ENCODE measurements around the gene ZYX. TPM values are rescaled to one million over a fixed set of nuclear protein-coding genes. Genes with fewer than 3 reads are reported as not detected.

Gene ZYX
- total and polyA plus RNA-seq, 9 of the 15 experiments (the other 6 are each of a cell fraction or from before 2014, with no cell fraction given): 1.8 to 130 (median 15.7) TPM

DNA sequence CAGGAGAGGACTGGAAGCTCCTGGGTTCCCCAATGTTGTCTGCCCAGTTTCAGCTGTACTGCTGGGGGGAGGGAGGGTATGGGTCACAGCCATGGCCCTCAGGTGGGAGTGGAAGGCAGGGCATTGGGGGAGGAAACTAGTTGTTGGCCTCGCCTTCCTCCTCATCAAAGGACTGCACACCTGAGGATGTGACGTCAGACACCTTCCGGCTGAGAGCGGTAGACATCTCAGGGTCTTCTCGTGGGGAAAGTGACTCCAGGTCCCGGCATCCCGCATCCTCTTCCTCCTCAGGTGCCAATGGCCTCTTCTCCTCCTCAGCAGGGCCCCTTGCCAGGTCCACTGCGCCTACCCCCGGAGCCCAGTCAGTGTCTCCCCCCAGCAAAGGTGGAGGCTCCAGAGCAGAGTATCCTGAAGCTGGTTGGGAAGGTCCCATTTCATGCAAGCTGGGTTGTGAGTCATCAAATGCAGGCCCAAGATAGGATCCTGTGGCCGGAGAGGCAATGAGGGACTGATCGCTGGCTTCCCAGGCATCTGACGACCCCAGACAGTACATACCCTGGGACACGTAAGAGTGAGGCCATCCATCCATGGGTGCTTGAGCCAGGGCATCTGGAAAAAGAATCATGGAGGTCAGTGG lies 24.6 kb upstream of the ZYX start:
- peaks cover 9% of the 10 kb centered on the region; the same call in 1 of the 2 replicates for H4K20me1 ChIP-seq (replicated peaks; ENCODE audit: control insufficient read depth, insufficient read depth, low read length)
- H3K4me2 ChIP-seq (ENCODE audit: insufficient read depth, low read length): no peak overlapping the region
- peaks cover 3% of the 10 kb centered on the region for H3K9me1 ChIP-seq (ENCODE audit: control insufficient read depth, insufficient read depth, low read length)
- peaks cover 0 to 6% of the 10 kb centered on the region in 2 experiments; a peak in 2 of 5 replicates for H3K4me1 ChIP-seq (replicated peaks in 1 of 2; ENCODE audit: control insufficient read depth in 2 of 2, insufficient read depth in 2 of 2, low read length in 2 of 2)
- DNase-seq (ENCODE audit: extremely low read depth in 1 of 4, low spot score in 3 of 4): no peak
- no peak overlapping the region for H3K9ac ChIP-seq (ENCODE audit: insufficient read depth in 1 of 2, low read depth in 2 of 2, low read length in 2 of 2)
- in situ Hi-C loops (cut with MboI) (no loop called here), intact Hi-C loops (cut with micrococcal nuclease) (no loop called here)
- no peak overlapping the region for H2AFZ ChIP-seq (ENCODE audit: low read depth, low read length)
- no peak overlapping the region for H3K4me3 ChIP-seq
- no peaks in the 10 kb centered on the region for H3K36me3 ChIP-seq (ENCODE audit: control insufficient read depth, insufficient read depth, low read length)
- BruUV-seq (replicated peaks): no TSS peak
- no peak for FAIRE-seq
- no peaks in the 10 kb centered on the region for H3K79me2 ChIP-seq (ENCODE audit: control insufficient read depth, insufficient read depth, low read length)
- peaks cover 67 to 82% of the 10 kb centered on the region in 2 experiments for H3K27me3 ChIP-seq (ENCODE audit: control insufficient read depth in 2 of 2, insufficient read depth in 2 of 2, low read length in 2 of 2)
- no peak for ATAC-seq
- no peak overlapping the region for H3K27ac ChIP-seq (ENCODE audit: extremely low read depth, low read depth, low read length)
- no peaks in the 10 kb centered on the region for H3K9me3 ChIP-seq (replicated peaks; ENCODE audit: control insufficient read depth, insufficient read depth, low read depth, low read length)
- WGBS (ENCODE audit: insufficient coverage, low coverage, missing lambda C conversion rate): 7% methylated on average over 13 of the region's 13 CpGs
- CTCF ChIA-PET (ENCODE audit: low intra/inter-chr PET ratio): no interaction called here
- POLR2A ChIA-PET: interaction anchor here (0.6 to 0.7 kb wide), 2 partner anchors 27 to 757 kb away, joined by 3 to 5 read pairs; no protein-coding TSS in a partner anchor
- TF ChIP-seq ATF3 (IDR thresholded peaks at IDR 0.05) (0 out of 2 replicates have a peak, but pooled peaks have one; percentile 20), ATF3 (CRISPR knock-in tag; conservative IDR thresholded peaks at IDR 0.05) (no peak), XRCC3 (IDR thresholded peaks at IDR 0.05) (no peak), LARP7 (IDR thresholded peaks at IDR 0.05) (no peak), ZNF586 (CRISPR knock-in tag; conservative IDR thresholded peaks at IDR 0.05) (no peak), KAT7 (CRISPR knock-in tag; IDR thresholded peaks at IDR 0.05; ENCODE audit: borderline replicate concordance) (no peak), FOSL1 (tag; conservative IDR thresholded peaks at IDR 0.05) (peak; percentile 82), RBM17 (IDR thresholded peaks at IDR 0.05; ENCODE audit: borderline replicate concordance, low read depth, low read length) (no peak), GMEB1 (CRISPR knock-in tag; IDR thresholded peaks at IDR 0.05) (no peak), JUND (IDR thresholded peaks at IDR 0.05; ENCODE audit: borderline replicate concordance, low read depth, low read length) (0 out of 2 replicates have a peak, but pooled peaks have one; percentile 7), JUND (tag; IDR thresholded peaks at IDR 0.05; ENCODE audit: borderline replicate concordance, low read depth, low read length) (no peak), PPARD (CRISPR knock-in tag; IDR thresholded peaks at IDR 0.05) (no peak), ZNF23 (CRISPR knock-in tag; IDR thresholded peaks at IDR 0.05) (no peak), NCOR1 (IDR thresholded peaks at IDR 0.05) (no peak), TRIM28 (IDR thresholded peaks at IDR 0.05) (no peak), NFRKB (IDR thresholded peaks at IDR 0.05; ENCODE audit: low read depth) (no peak)
- TF ChIP-seq, protein P1, sequence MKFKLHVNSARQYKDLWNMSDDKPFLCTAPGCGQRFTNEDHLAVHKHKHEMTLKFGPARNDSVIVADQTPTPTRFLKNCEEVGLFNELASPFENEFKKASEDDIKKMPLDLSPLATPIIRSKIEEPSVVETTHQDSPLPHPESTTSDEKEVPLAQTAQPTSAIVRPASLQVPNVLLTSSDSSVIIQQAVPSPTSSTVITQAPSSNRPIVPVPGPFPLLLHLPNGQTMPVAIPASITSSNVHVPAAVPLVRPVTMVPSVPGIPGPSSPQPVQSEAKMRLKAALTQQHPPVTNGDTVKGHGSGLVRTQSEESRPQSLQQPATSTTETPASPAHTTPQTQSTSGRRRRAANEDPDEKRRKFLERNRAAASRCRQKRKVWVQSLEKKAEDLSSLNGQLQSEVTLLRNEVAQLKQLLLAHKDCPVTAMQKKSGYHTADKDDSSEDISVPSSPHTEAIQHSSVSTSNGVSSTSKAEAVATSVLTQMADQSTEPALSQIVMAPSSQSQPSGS (CRISPR knock-in tag; IDR thresholded peaks at IDR 0.05): no peak
- TF ChIP-seq, protein P2, sequence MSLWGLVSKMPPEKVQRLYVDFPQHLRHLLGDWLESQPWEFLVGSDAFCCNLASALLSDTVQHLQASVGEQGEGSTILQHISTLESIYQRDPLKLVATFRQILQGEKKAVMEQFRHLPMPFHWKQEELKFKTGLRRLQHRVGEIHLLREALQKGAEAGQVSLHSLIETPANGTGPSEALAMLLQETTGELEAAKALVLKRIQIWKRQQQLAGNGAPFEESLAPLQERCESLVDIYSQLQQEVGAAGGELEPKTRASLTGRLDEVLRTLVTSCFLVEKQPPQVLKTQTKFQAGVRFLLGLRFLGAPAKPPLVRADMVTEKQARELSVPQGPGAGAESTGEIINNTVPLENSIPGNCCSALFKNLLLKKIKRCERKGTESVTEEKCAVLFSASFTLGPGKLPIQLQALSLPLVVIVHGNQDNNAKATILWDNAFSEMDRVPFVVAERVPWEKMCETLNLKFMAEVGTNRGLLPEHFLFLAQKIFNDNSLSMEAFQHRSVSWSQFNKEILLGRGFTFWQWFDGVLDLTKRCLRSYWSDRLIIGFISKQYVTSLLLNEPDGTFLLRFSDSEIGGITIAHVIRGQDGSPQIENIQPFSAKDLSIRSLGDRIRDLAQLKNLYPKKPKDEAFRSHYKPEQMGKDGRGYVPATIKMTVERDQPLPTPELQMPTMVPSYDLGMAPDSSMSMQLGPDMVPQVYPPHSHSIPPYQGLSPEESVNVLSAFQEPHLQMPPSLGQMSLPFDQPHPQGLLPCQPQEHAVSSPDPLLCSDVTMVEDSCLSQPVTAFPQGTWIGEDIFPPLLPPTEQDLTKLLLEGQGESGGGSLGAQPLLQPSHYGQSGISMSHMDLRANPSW (CRISPR knock-in tag; IDR thresholded peaks at IDR 0.05): no peak

All from K562 (cell line).